HepG2 (cell line): ENCODE measurements around the gene KLF3. TPM values are rescaled to one million over a fixed set of nuclear protein-coding genes. Genes with fewer than 3 reads are reported as not detected.

Experiments used
- EEA1 ChIP-seq: sonication (generic); formaldehyde crosslinking; IDR thresholded peaks from 2 replicates; pipeline ENCODE4 v1.5.1; 2020; ENCODE audit warnings: mild to moderate bottlenecking, missing genetic modification reagents, borderline replicate concordance
- GATAD2A ChIP-seq: IDR thresholded peaks from 2 replicates; pipeline ENCODE4 v1.6.1; 2016
- KDM3A ChIP-seq: IDR thresholded peaks from 2 replicates; pipeline ENCODE4 v1.6.1; 2018; ENCODE audit warnings: low read depth, missing compliant biosample characterization
- MAFG ChIP-seq: sonication (generic); formaldehyde crosslinking; IDR thresholded peaks from 2 replicates; pipeline ENCODE4 v1.5.1; 2020; ENCODE audit warnings: mild to moderate bottlenecking, missing genetic modification reagents
- MIER2 ChIP-seq: IDR thresholded peaks from 2 replicates; pipeline ENCODE4 v1.6.1; 2016; ENCODE audit warnings: missing biosample characterization, missing genetic modification reagents
- NR2F1 ChIP-seq, 2 experiments: fragments of 450-650 bp in 1 of 2; formaldehyde crosslinking in 1 of 2; IDR thresholded peaks; 2 replicates each; pipeline versions ENCODE4 v1.5.0 to v1.6.1; 2016 to 2020; ENCODE audit warnings: mild to moderate bottlenecking in 1 of 2, missing compliant biosample characterization in 1 of 2, missing genetic modification reagents in 1 of 2, moderate library complexity in 1 of 2
- RBAK ChIP-seq: sonication (generic); formaldehyde crosslinking; IDR thresholded peaks from 2 replicates; pipeline ENCODE4 v1.5.1; 2020; ENCODE audit warnings: mild to moderate bottlenecking, missing genetic modification reagents
- RFXAP ChIP-seq: sonication (generic); formaldehyde crosslinking; IDR thresholded peaks from 2 replicates; pipeline ENCODE4 v1.4.0; 2020; ENCODE audit warnings: missing genetic modification reagents, borderline replicate concordance
- SALL1 ChIP-seq: sonication (generic); formaldehyde crosslinking; IDR thresholded peaks from 2 replicates; pipeline ENCODE4 v1.8.0; 2022; ENCODE audit warnings: mild to moderate bottlenecking, missing genetic modification reagents
- SMARCE1 ChIP-seq: fragments of 450-650 bp; IDR thresholded peaks from 2 replicates; pipeline ENCODE4 v1.6.1; 2017; ENCODE audit warnings: borderline replicate concordance
- TRIM24 ChIP-seq: sonication (generic); formaldehyde crosslinking; IDR thresholded peaks from 2 replicates; pipeline ENCODE4 v1.8.0; 2022; ENCODE audit warnings: mild to moderate bottlenecking, missing genetic modification reagents
- ZBTB49 ChIP-seq: sonication (generic); formaldehyde crosslinking; IDR thresholded peaks from 2 replicates; pipeline ENCODE4 v1.4.0; 2020; ENCODE audit warnings: missing genetic modification reagents, borderline replicate concordance
- ZMYM4 ChIP-seq: sonication (generic); formaldehyde crosslinking; IDR thresholded peaks from 2 replicates; pipeline ENCODE4 v1.8.1; 2023; ENCODE audit warnings: mild to moderate bottlenecking, missing genetic modification reagents
- ZNF230 ChIP-seq: sonication (generic); formaldehyde crosslinking; IDR thresholded peaks from 2 replicates; pipeline ENCODE4 v1.4.0; 2020; ENCODE audit warnings: mild to moderate bottlenecking, missing genetic modification reagents
- ZNF24 ChIP-seq: fragments of 450-650 bp; IDR thresholded peaks from 2 replicates; pipeline ENCODE4 v1.6.1; 2017; ENCODE audit warnings: antibody characterized with exemption, mild to moderate bottlenecking
- ZNF317 ChIP-seq: sonication (generic); formaldehyde crosslinking; IDR thresholded peaks from 2 replicates; pipeline ENCODE4 v1.5.0; 2020; ENCODE audit warnings: mild to moderate bottlenecking, missing genetic modification reagents
- polyA plus RNA-seq, 8 experiments: library from polyadenylated mRNA; depleted of rRNA in 3 of 8; stranded (reverse) in 7 of 8; unstranded in 1 of 8; fragments of >200 nt; fragmentation: Illumina TruSeq in 4 of 8; extraction: Trizol in 4 of 8; gene quantifications; 2 replicates each; pipeline versions ENCODE4 v1.2.1 to v1.2.3, GENCODE V29; 2011 to 2016; ENCODE audit warnings: low read depth in 4 of 8, missing spikeins in 1 of 8, mixed read lengths in 1 of 8; ENCODE audit not compliant: insufficient read depth in 1 of 8
- total RNA-seq, 5 experiments: library from RNA; depleted of rRNA; stranded (reverse); fragments of >200 nt; fragmentation: Illumina TruSeq; extraction: Trizol; gene quantifications; 2 replicates each; pipeline ENCODE4 v1.2.3, GENCODE V29; 2016; ENCODE audit warnings: low read depth in 1 of 5
- TF ChIP-seq, protein P1 (sequence below): sonication (generic); formaldehyde crosslinking; IDR thresholded peaks from 2 replicates; pipeline ENCODE4 v1.8.0; 2022; ENCODE audit warnings: mild to moderate bottlenecking, missing genetic modification reagents, borderline replicate concordance
- TF ChIP-seq, protein P2 (sequence below): sonication (generic); formaldehyde crosslinking; IDR thresholded peaks from 2 replicates; pipeline ENCODE4 v1.4.0; 2020; ENCODE audit warnings: missing genetic modification reagents
- TF ChIP-seq, protein P3 (sequence below): sonication (generic); formaldehyde crosslinking; IDR thresholded peaks from 2 replicates; pipeline ENCODE4 v1.4.0; 2020; ENCODE audit warnings: missing genetic modification reagents

KLF3 gene
- total and polyA plus RNA-seq, 2 of the 13 experiments (the other 11 are each of a cell fraction or from before 2014, with no cell fraction given), result 29.1 to 37.8 TPM

DNA sequence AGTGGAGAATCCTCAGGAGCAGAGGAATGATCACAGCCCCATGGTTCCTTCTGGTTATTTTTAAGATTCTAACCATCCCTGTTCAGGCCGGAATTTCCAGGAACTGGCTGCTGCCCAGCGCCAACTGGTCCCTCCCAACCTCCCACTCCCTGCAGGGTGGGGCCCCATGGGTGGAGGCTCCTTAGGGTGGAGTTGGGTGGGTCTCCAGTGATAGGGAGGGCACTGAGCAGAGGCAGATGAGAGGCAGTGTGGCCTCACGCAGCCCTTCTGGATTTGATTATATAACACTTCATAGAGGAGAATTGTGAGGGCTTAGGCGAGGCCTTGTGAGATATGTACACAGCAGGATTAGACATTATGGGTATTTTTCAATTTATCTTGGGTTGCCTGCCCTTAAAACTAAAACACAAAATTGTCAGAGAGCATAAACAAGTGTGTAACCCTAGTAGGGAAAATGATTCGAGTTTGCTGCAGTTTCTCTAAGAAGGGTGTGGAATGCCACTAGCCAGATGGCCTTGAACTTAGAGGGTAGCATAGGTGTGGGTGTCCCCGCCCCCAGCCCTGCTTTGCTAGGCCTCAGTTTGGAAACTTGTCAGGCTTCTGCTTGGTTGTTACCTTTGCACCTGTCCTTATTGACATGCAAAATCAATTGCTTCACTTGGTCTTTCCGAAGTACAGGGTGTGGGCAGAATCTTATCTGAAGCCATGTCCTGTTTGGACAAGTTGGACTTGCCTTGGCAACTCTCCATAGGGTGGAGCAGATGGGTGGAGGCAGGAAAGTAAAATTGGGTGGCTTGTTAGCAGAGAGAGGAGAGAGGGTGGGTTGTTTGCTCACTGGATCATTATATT, 9.4 kb downstream of the KLF3 start (continued):
- TF ChIP-seq RFXAP (CRISPR knock-in tag), result peak; percentile 75; the same call in 1 of the 2 replicates
- TF ChIP-seq MAFG (CRISPR knock-in tag), result no peak
- TF ChIP-seq, protein P1, sequence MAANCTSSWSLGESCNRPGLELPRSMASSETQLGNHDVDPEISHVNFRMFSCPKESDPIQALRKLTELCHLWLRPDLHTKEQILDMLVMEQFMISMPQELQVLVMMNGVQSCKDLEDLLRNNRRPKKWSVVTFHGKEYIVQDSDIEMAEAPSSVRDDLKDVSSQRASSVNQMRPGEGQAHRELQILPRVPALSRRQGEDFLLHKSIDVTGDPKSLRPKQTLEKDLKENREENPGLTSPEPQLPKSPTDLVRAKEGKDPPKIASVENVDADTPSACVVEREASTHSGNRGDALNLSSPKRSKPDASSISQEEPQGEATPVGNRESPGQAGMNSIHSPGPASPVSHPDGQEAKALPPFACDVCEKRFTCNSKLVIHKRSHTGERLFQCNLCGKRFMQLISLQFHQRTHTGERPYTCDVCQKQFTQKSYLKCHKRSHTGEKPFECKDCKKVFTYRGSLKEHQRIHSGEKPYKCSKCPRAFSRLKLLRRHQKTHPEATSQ (CRISPR knock-in tag), result peak; percentile 85; the same call in 1 of the 2 replicates
- no peak for TF ChIP-seq ZBTB49
- no peak for TF ChIP-seq RBAK (CRISPR knock-in tag)
- no peak for TF ChIP-seq ZNF24
- TF ChIP-seq, protein P2, sequence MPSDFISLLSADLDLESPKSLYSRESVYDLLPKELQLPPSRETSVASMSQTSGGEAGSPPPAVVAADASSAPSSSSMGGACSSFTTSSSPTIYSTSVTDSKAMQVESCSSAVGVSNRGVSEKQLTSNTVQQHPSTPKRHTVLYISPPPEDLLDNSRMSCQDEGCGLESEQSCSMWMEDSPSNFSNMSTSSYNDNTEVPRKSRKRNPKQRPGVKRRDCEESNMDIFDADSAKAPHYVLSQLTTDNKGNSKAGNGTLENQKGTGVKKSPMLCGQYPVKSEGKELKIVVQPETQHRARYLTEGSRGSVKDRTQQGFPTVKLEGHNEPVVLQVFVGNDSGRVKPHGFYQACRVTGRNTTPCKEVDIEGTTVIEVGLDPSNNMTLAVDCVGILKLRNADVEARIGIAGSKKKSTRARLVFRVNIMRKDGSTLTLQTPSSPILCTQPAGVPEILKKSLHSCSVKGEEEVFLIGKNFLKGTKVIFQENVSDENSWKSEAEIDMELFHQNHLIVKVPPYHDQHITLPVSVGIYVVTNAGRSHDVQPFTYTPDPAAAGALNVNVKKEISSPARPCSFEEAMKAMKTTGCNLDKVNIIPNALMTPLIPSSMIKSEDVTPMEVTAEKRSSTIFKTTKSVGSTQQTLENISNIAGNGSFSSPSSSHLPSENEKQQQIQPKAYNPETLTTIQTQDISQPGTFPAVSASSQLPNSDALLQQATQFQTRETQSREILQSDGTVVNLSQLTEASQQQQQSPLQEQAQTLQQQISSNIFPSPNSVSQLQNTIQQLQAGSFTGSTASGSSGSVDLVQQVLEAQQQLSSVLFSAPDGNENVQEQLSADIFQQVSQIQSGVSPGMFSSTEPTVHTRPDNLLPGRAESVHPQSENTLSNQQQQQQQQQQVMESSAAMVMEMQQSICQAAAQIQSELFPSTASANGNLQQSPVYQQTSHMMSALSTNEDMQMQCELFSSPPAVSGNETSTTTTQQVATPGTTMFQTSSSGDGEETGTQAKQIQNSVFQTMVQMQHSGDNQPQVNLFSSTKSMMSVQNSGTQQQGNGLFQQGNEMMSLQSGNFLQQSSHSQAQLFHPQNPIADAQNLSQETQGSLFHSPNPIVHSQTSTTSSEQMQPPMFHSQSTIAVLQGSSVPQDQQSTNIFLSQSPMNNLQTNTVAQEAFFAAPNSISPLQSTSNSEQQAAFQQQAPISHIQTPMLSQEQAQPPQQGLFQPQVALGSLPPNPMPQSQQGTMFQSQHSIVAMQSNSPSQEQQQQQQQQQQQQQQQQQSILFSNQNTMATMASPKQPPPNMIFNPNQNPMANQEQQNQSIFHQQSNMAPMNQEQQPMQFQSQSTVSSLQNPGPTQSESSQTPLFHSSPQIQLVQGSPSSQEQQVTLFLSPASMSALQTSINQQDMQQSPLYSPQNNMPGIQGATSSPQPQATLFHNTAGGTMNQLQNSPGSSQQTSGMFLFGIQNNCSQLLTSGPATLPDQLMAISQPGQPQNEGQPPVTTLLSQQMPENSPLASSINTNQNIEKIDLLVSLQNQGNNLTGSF (CRISPR knock-in tag), result no peak
- no peak for TF ChIP-seq ZNF230 (CRISPR knock-in tag)
- TF ChIP-seq, protein P3, sequence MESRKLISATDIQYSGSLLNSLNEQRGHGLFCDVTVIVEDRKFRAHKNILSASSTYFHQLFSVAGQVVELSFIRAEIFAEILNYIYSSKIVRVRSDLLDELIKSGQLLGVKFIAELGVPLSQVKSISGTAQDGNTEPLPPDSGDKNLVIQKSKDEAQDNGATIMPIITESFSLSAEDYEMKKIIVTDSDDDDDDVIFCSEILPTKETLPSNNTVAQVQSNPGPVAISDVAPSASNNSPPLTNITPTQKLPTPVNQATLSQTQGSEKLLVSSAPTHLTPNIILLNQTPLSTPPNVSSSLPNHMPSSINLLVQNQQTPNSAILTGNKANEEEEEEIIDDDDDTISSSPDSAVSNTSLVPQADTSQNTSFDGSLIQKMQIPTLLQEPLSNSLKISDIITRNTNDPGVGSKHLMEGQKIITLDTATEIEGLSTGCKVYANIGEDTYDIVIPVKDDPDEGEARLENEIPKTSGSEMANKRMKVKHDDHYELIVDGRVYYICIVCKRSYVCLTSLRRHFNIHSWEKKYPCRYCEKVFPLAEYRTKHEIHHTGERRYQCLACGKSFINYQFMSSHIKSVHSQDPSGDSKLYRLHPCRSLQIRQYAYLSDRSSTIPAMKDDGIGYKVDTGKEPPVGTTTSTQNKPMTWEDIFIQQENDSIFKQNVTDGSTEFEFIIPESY (CRISPR knock-in tag), result peak; percentile 58; the same call in 1 of the 2 replicates
- TF ChIP-seq TRIM24 (CRISPR knock-in tag), result peak; percentile 68; the same call in 1 of the 2 replicates
- TF ChIP-seq ZNF317, result no peak
- peak in 1 of 2 experiments; percentile 68; a peak in 3 of 4 replicates for TF ChIP-seq NR2F1 (CRISPR knock-in tag; IDR thresholded peaks at IDR 0.05)
- peak; percentile 98 for TF ChIP-seq GATAD2A (CRISPR knock-in tag)
- peak; percentile 75 for TF ChIP-seq MIER2
- no peak for TF ChIP-seq EEA1
- TF ChIP-seq KDM3A (CRISPR knock-in tag), result no peak
- peak; percentile 92 for TF ChIP-seq ZMYM4
- TF ChIP-seq SALL1, result peak; percentile 99
- TF ChIP-seq SMARCE1, result no peak
